Endothelial cell (in vitro differentiated cells): ENCODE results near the gene UBAC1. TPM values are rescaled to one million over a fixed set of nuclear protein-coding genes. Genes with fewer than 3 reads are reported as not detected.

Experiments used
- DNase-seq: peaks from one replicate; pipeline ENCODE4 v3.0.0; 2021; ENCODE audit warnings: low spot score
- H3K27ac Mint-ChIP-seq: one replicate; pipeline ENCODE4 v1.8.0; 2021; ENCODE audit warnings: mixed read lengths, inconsistent platforms; ENCODE audit not compliant: unreplicated experiment
- H3K27me3 Mint-ChIP-seq: one replicate; pipeline ENCODE4 v1.8.0; 2021; ENCODE audit warnings: mild to moderate bottlenecking, moderate library complexity, mixed read lengths, inconsistent platforms; ENCODE audit not compliant: unreplicated experiment
- H3K36me3 Mint-ChIP-seq: one replicate; pipeline ENCODE4 v1.8.0; 2021; ENCODE audit warnings: mild to moderate bottlenecking, low read depth, mixed read lengths, inconsistent platforms; ENCODE audit not compliant: unreplicated experiment
- H3K4me1 Mint-ChIP-seq: one replicate; pipeline ENCODE4 v1.8.0; 2021; ENCODE audit warnings: mild to moderate bottlenecking, mixed read lengths, inconsistent platforms; ENCODE audit not compliant: unreplicated experiment
- H3K4me3 Mint-ChIP-seq: one replicate; pipeline ENCODE4 v1.8.0; 2021; ENCODE audit warnings: mild to moderate bottlenecking, mixed read lengths, inconsistent platforms; ENCODE audit not compliant: unreplicated experiment
- H3K9me3 Mint-ChIP-seq: one replicate; pipeline ENCODE4 v1.8.0; 2021; ENCODE audit warnings: mixed read lengths, inconsistent platforms; ENCODE audit not compliant: unreplicated experiment
- CTCF ChIP-seq: fragments of 200-600 bp; sonication (generic); IDR thresholded peaks from one replicate; pipeline ENCODE4 v1.5.0; 2021; ENCODE audit warnings: antibody characterized with exemption; ENCODE audit not compliant: unreplicated experiment
- total RNA-seq: library from RNA; stranded (reverse); fragmentation: NEBNext Ultra II Directional; extraction: Animal tissue kit (Norgen Biotek cat#: 25700); gene quantifications from one replicate; pipeline ENCODE4 v1.2.1, GENCODE V29; 2021; ENCODE audit not compliant: unreplicated experiment

Gene UBAC1
- total RNA-seq, 1 donor from 2014 or later: 46.8 TPM

- Mint-ChIP-seq H3K36me3 (peaks cover 17% of the 10 kb centered on the region), H3K4me3 (no peak overlapping the region), H3K27ac (no peak overlapping the region), H3K4me1 (no peaks in the 10 kb centered on the region), H3K9me3 (no peaks in the 10 kb centered on the region), H3K27me3 (peaks cover 2% of the 10 kb centered on the region)
- no peak for DNase-seq
- no peak for TF ChIP-seq CTCF
Observed at GRCh38 chr9:135931349-135931820, 29.8 kb downstream of the UBAC1 start.

GRCh38 chr9:135930446-135931345 is 30.5 kb downstream of the UBAC1 start:
- Mint-ChIP-seq H3K36me3 (peaks cover 12% of the 10 kb centered on the region), H3K27me3 (peaks cover 2% of the 10 kb centered on the region), H3K9me3 (no peaks in the 10 kb centered on the region), H3K27ac (peak overlapping the region; percentile 13), H3K4me1 (no peaks in the 10 kb centered on the region), H3K4me3 (no peak overlapping the region)
- no peak for DNase-seq
- no peak for TF ChIP-seq CTCF

GRCh38 chr9:135929656-135930445 is 31.3 kb downstream of the UBAC1 start:
- Mint-ChIP-seq H3K4me3 (no peak overlapping the region), H3K4me1 (no peaks in the 10 kb centered on the region), H3K9me3 (no peaks in the 10 kb centered on the region), H3K27ac (no peak overlapping the region), H3K27me3 (peaks cover 2% of the 10 kb centered on the region), H3K36me3 (peaks cover 12% of the 10 kb centered on the region)
- DNase-seq: no peak
- no peak for TF ChIP-seq CTCF

- Mint-ChIP-seq H3K27ac (no peak overlapping the region), H3K4me3 (no peak overlapping the region), H3K9me3 (no peaks in the 10 kb centered on the region), H3K4me1 (no peaks in the 10 kb centered on the region), H3K27me3 (peaks cover 2% of the 10 kb centered on the region), H3K36me3 (peaks cover 12% of the 10 kb centered on the region)
- TF ChIP-seq CTCF: no peak
- DNase-seq: no peak
Observed at GRCh38 chr9:135928731-135929655, 32.2 kb downstream of the UBAC1 start.
